Measurements from ENCODE around the gene NKX2-4.

The NKX2-4 gene

DNA sequence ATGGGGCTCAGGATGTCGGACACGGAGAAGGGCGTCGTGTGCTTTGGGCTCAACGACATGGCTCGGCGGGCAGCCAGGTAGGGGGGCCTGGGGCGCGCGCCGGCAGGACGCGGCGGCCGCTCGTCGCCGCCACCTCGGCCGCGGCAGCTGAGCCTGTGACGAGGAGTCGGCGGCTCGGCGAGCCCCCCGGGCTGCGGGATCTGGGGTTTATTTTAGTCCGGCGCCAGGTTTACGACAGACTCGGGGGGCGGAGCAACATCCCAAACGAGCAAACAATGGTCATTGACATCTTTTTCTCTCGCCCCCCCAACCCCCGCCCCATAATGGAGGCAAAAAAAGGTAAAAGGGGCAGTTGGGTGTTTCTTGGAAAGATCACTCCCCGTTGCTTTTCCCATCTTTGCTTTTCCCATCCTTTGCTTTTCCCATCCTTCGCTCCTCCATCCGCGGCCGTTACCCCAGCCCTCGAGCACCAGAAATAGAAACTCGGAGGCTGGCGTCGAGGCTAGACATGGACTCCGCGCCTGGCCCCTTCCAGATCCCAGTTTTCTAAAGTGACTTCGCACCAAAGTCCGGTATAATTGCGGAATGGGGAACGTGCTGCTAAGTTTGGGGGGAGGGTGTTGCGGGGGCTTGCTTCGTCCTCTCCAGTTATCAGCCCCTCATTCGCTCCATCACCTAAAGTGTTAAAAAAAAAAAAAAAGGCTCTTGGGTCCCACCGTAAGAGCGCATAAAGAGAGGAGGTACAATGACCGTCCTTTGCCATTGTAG lies at the start of gene NKX2-4:
Gene NKX2-4, minus strand, starts transcription at position 186 of the 768 bp plus-strand sequence. Its CDS starts 127 bp downstream, at position 59.
- no peak within 1 kb of the TSS for H3K4me3 ChIP-seq (ENCODE audit: low read length)
- TF ChIP-seq, protein P1, sequence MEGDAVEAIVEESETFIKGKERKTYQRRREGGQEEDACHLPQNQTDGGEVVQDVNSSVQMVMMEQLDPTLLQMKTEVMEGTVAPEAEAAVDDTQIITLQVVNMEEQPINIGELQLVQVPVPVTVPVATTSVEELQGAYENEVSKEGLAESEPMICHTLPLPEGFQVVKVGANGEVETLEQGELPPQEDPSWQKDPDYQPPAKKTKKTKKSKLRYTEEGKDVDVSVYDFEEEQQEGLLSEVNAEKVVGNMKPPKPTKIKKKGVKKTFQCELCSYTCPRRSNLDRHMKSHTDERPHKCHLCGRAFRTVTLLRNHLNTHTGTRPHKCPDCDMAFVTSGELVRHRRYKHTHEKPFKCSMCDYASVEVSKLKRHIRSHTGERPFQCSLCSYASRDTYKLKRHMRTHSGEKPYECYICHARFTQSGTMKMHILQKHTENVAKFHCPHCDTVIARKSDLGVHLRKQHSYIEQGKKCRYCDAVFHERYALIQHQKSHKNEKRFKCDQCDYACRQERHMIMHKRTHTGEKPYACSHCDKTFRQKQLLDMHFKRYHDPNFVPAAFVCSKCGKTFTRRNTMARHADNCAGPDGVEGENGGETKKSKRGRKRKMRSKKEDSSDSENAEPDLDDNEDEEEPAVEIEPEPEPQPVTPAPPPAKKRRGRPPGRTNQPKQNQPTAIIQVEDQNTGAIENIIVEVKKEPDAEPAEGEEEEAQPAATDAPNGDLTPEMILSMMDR (conservative IDR thresholded peaks at IDR 0.05; ENCODE audit: low read depth, low read length) = no peak
- no peak for DNase-seq (ENCODE audit: low read depth)

DNA sequence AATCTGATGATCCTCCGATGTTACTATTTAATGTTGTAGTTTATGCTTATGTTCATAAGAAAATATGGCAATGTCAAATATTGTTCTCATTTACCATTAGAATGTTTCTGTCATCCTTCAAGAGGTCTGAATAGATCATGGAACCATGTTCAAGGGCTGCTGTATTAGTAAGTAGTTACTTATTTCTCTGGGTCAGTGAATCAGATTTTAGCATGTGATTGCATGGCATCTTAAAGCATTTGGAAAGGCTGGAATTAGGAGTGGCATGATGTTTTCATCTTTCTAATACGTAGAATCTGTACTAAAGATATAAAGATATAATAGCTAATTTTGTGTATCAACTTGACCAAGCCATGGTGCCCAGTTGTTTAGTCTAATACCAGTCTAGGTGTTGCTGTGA lies 40.5 kb upstream of the NKX2-4 start:
- H3K4me3 ChIP-seq (ENCODE audit: low read length) = no peak overlapping the region

DNA sequence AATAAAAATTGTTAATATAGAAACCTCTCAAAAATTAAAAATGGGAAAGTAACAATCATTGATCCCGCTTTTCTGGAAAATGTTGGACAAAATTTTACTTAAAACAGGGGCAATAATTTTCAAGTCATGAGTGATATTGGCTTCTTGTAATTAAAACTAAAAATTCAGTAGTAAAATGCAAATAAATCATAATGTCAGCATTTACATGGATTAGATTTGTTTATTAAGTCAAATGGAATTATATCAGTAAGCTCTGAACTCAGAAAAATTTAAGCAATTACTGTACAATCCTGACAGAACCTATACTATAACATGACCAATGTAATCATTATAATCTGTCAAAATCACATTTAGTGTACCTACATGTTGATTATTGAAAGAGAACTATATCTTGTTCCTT lies 39.9 kb upstream of the NKX2-4 start:
- no peak for DNase-seq (ENCODE audit: low read depth)
- no peak overlapping the region for H3K4me3 ChIP-seq (ENCODE audit: low read length)
- TF ChIP-seq, protein P1 (conservative IDR thresholded peaks at IDR 0.05; ENCODE audit: low read depth, low read length) = no peak

More for the DNA sequence above, 40.5 kb upstream of the NKX2-4 start:
- DNase-seq (ENCODE audit: low read depth) = no peak
- TF ChIP-seq, protein P1 (conservative IDR thresholded peaks at IDR 0.05; ENCODE audit: low read depth, low read length) = no peak

DNA sequence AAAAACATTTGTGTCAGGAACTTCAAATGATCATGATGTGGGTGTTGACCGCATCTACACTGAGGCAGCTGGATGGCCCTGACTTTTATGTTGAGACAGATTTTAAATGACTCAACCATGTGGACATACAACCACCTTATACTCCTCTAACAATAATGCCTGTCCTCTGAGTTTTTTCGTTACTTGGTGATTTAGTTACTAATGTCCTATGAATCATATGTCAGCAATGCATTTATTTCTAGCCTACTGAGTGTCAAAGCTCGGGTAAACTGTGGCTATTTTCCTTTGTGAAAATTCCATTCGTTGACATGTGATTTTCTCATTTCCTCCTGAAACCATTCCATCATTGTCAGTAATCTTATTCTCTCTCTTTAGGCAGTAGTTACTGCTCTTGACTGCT lies 38.9 kb upstream of the NKX2-4 start:
- DNase-seq (ENCODE audit: low read depth) = peak; percentile 75
- TF ChIP-seq, protein P1 (conservative IDR thresholded peaks at IDR 0.05; ENCODE audit: low read depth, low read length) = no peak

DNA sequence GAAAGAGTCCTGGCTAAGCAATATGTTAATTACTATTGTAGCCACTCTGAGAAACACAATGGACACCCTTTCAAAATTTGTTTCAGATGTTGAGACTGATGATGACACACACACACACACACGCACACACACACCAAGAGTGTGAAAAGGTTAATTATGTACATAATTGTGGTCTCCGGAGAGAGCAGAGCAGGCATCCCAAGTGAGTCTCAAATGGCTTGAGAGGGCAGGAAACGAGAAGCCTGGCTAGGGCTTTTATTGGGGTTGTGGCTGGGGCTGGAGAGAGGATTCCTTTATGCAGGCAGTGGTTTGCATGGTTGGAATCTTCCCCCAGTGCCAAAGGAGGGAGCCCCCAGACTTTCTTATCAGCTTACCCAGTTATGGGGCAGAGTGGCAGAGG lies 38.2 kb upstream of the NKX2-4 start:
- no peak overlapping the region for H3K4me3 ChIP-seq (ENCODE audit: low read length)
- no peak for DNase-seq (ENCODE audit: low read depth)
- TF ChIP-seq, protein P1 (conservative IDR thresholded peaks at IDR 0.05; ENCODE audit: low read depth, low read length) = no peak

More for the DNA sequence above, 38.9 kb upstream of the NKX2-4 start:
- H3K4me3 ChIP-seq (ENCODE audit: low read length) = no peak overlapping the region

DNA sequence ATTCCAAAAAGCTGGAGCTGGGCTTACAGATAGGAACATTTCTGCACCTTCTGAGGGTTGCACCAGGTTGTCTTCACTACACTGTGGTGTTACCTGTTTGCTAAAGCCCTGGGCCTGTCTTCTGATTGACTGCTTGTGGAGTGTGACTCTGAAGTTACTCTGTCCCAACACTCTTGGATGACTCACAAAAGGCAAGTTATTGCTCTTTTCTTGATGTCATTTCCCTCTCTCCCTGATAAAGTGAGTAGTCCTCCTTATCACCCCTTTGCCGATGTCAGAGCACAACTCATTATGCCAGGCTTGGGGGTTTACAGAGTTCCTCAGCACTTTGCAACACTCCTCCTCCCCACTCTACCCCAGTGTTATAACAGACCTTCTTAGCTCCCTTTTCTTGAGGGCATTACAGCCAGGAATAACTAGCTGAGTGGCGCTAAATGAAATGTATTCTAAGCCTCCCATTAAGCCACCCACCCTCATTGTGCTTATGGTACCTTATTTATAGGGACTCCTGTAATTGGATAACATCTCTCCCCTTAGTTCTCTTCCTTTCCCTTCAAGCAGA lies 36.1 kb upstream of the NKX2-4 start:
- H3K4me3 ChIP-seq (ENCODE audit: low read length) = no peak overlapping the region
- TF ChIP-seq, protein P1 (conservative IDR thresholded peaks at IDR 0.05; ENCODE audit: low read depth, low read length) = no peak
- DNase-seq (ENCODE audit: low read depth) = no peak

DNA sequence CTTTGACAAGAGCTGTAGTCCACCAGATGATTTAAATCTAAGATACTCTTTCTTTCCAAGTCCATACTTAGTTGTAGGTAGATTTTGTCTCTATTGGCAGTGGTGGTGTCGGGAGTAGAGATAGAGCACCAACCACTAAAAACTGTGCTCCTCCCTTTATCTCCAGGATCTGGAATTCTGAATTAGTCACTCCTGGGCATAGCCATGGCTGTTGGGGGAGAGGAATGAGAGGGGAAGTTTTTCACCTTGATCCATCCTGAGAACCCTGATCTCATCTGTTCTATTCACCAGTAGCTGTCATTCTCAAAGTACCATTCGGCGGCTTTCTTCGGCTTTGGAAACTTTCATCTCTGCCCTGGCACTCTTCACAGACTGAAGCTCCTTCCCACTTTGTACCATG lies 35.6 kb upstream of the NKX2-4 start:
- TF ChIP-seq, protein P1 (conservative IDR thresholded peaks at IDR 0.05; ENCODE audit: low read depth, low read length) = no peak
- no peak overlapping the region for H3K4me3 ChIP-seq (ENCODE audit: low read length)

More for the DNA sequence above, 35.6 kb upstream of the NKX2-4 start:
- DNase-seq (ENCODE audit: low read depth) = no peak

Measured in retinal pigment epithelial cell (primary cell).